ENCODE measurements around the gene RUNX2. TPM values are rescaled to one million over a fixed set of nuclear protein-coding genes. Genes with fewer than 3 reads are reported as not detected.

Gene RUNX2
- total RNA-seq, 4 donors from 2014 or later = 0.78 to 2.0 (median 0.94) TPM

DNA sequence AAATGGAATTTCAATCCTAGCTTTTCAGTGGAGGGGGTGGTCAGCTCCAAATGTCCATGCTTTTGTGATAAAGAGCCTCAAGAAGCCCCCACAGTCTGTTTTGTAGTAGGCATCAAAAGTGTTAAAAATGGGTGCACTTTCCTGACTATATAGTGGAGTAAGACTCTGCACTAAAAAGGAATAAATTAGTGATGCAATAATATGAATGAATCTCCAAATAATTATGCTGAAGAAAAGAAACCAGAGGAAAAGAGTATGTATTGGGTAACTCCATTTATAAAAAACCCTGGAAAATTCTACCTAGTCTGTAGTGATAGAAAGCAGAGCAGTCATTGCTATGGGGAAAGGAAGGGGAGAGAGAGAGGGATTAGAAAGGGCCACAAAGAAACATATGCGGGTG lies 360.1 kb downstream of the RUNX2 start:
- in situ Hi-C loops (cut with MboI; ENCODE audit: low sequenced_read_pairs in 4 of 4) (no loop called here), intact Hi-C loops (cut with DNase I; ENCODE audit: low total_unique reads) (no loop called here)
- Histone ChIP-seq H3K4me3 (no peak overlapping the region), H3K27me3 (no peaks in the 10 kb centered on the region), H3K9me3 (no peaks in the 10 kb centered on the region), H3K27ac (no peak overlapping the region), H3K4me1 (no peaks in the 10 kb centered on the region), H3K36me3 (no peaks in the 10 kb centered on the region)
- no peak for TF ChIP-seq POLR2A (IDR thresholded peaks at IDR 0.05)
- TF ChIP-seq, protein P1, sequence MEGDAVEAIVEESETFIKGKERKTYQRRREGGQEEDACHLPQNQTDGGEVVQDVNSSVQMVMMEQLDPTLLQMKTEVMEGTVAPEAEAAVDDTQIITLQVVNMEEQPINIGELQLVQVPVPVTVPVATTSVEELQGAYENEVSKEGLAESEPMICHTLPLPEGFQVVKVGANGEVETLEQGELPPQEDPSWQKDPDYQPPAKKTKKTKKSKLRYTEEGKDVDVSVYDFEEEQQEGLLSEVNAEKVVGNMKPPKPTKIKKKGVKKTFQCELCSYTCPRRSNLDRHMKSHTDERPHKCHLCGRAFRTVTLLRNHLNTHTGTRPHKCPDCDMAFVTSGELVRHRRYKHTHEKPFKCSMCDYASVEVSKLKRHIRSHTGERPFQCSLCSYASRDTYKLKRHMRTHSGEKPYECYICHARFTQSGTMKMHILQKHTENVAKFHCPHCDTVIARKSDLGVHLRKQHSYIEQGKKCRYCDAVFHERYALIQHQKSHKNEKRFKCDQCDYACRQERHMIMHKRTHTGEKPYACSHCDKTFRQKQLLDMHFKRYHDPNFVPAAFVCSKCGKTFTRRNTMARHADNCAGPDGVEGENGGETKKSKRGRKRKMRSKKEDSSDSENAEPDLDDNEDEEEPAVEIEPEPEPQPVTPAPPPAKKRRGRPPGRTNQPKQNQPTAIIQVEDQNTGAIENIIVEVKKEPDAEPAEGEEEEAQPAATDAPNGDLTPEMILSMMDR (IDR thresholded peaks at IDR 0.05 in 4 of 5, conservative IDR thresholded peaks at IDR 0.05 in 1 of 5) = no peak
- no peak for DNase-seq
- ATAC-seq = no peak

DNA sequence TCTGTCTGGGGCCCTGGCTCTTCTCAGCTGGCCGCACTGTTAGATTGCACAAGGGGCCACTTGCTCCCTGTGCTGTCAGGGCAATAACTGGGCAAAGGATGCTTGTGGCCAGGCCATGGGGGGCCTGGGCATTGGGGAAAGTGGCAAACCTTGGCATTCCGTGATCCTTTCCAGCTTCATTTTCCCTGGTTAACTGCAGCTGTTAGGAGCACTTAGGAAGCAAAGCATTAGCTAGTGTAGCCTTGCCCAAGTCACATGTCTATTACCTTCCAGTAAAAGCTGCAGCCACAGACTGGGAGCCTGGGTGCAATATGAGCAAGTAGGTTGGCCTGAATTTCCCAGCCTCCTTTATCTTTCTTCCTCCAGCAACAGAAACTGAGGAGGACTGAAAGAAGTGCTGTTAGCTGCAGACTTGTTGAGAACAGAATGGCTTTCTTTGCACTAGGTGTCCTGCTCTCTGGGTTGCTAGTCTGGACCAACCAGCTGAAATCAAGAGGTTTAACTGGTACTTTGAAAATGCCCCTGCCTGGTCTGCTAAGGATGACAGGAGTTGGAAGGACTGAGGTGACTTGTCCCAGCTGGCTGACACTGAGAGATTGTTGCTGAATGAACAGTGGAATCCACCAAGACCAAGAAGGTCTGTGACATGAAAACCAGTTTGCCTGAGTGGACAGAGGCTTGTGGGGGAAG lies 361.9 kb downstream of the RUNX2 start:
- TF ChIP-seq, protein P1 (IDR thresholded peaks at IDR 0.05 in 4 of 5, conservative IDR thresholded peaks at IDR 0.05 in 1 of 5) = no peak
- TF ChIP-seq POLR2A (IDR thresholded peaks at IDR 0.05) = no peak
- no peak for ATAC-seq

GRCh38 chr6:45690846-45691245 lies 362.7 kb downstream of the RUNX2 start:
- no peaks in the 10 kb centered on the region for H3K27me3 ChIP-seq
- TF ChIP-seq POLR2A (IDR thresholded peaks at IDR 0.05) = no peak
- TF ChIP-seq, protein P1 (IDR thresholded peaks at IDR 0.05 in 4 of 5, conservative IDR thresholded peaks at IDR 0.05 in 1 of 5) = no peak
- no peaks in the 10 kb centered on the region for H3K36me3 ChIP-seq
- no peaks in the 10 kb centered on the region for H3K9me3 ChIP-seq
- in situ Hi-C loops (cut with MboI; ENCODE audit: low sequenced_read_pairs in 4 of 4) = no loop called here
- no peak for DNase-seq
- H3K4me1 ChIP-seq = no peaks in the 10 kb centered on the region
- H3K4me3 ChIP-seq = no peak overlapping the region
- ATAC-seq = no peak
- intact Hi-C loops (cut with DNase I; ENCODE audit: low total_unique reads) = no loop called here
- H3K27ac ChIP-seq = no peak overlapping the region

More for the DNA sequence above, 361.9 kb downstream of the RUNX2 start:
- Histone ChIP-seq H3K36me3 (no peaks in the 10 kb centered on the region), H3K4me3 (no peak overlapping the region), H3K27ac (no peak overlapping the region), H3K4me1 (no peaks in the 10 kb centered on the region), H3K9me3 (no peaks in the 10 kb centered on the region), H3K27me3 (no peaks in the 10 kb centered on the region)
- no peak for DNase-seq
- in situ Hi-C loops (cut with MboI; ENCODE audit: low sequenced_read_pairs in 4 of 4) = no loop called here
- intact Hi-C loops (cut with DNase I; ENCODE audit: low total_unique reads) = no loop called here

DNA sequence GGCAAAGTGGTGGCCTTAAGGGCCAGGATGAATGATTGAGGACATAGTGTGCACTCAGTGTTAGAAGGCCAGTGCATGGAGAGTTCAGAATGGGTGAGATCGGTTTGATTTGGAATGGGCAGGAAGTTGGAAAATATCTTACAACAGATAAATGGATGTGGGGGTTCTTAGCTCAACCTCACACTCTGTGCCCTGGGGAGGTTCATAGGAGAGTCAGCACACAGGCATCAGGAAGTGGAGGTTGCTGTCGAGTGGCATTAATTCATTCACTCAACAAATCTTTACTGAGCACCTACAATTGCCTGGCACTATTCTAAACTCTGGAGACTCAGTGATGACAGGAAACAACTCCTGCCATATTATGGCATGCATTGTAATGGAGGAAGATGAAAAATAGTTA lies 363.3 kb downstream of the RUNX2 start:
- ATAC-seq (no peak), DNase-seq (no peak)
- Histone ChIP-seq H3K36me3 (no peaks in the 10 kb centered on the region), H3K27me3 (no peaks in the 10 kb centered on the region), H3K4me1 (no peaks in the 10 kb centered on the region), H3K4me3 (no peak overlapping the region), H3K9me3 (no peaks in the 10 kb centered on the region), H3K27ac (no peak overlapping the region)
- no peak for TF ChIP-seq POLR2A (IDR thresholded peaks at IDR 0.05)
- TF ChIP-seq, protein P1 (IDR thresholded peaks at IDR 0.05 in 4 of 5, conservative IDR thresholded peaks at IDR 0.05 in 1 of 5) = no peak
- intact Hi-C loops (cut with DNase I; ENCODE audit: low total_unique reads) (no loop called here), in situ Hi-C loops (cut with MboI; ENCODE audit: low sequenced_read_pairs in 4 of 4) (no loop called here)

DNA sequence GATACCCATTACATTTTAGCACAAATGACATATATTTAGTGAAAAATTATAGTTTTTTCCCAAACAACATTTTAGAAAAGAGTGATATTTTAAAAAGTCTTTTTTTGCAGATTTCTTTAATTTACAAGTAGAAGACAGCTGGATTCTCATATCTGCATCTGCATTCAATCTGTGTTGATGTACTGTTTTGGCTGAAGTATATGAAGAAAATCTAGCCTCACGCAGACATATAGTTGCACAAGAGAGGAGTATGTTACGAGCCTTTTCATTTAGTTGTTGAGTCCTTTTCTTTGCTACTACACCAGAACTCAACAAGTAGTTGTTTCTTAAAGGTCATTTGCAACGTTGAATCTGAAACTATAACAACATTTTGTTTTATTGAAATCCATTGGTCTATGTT lies 363.9 kb downstream of the RUNX2 start:
- Histone ChIP-seq H3K4me3 (no peak overlapping the region), H3K9me3 (no peaks in the 10 kb centered on the region), H3K4me1 (no peaks in the 10 kb centered on the region), H3K27me3 (no peaks in the 10 kb centered on the region), H3K27ac (no peak overlapping the region), H3K36me3 (no peaks in the 10 kb centered on the region)
- ATAC-seq (no peak), DNase-seq (no peak)
- TF ChIP-seq, protein P1 (IDR thresholded peaks at IDR 0.05 in 4 of 5, conservative IDR thresholded peaks at IDR 0.05 in 1 of 5) = no peak
- no peak for TF ChIP-seq POLR2A (IDR thresholded peaks at IDR 0.05)
- in situ Hi-C loops (cut with MboI; ENCODE audit: low sequenced_read_pairs in 4 of 4) (no loop called here), intact Hi-C loops (cut with DNase I; ENCODE audit: low total_unique reads) (no loop called here)

All from gastrocnemius medialis (tissue), 4 donors.